Type B pancreatic cell (in vitro differentiated cells): ENCODE measurements around the gene TOMM34. TPM values are rescaled to one million over a fixed set of nuclear protein-coding genes. Genes with fewer than 3 reads are reported as not detected.

Experiments used
- DNase-seq: peaks from one replicate; pipeline ENCODE4 v3.0.0; 2021; ENCODE audit warnings: mixed read lengths; ENCODE audit not compliant: unreplicated experiment; ENCODE audit errors: extremely low spot score
- H3K27ac Mint-ChIP-seq: 2 replicates; pipeline ENCODE4 v1.8.0; 2021; ENCODE audit warnings: mild to moderate bottlenecking, mixed read lengths
- H3K27me3 Mint-ChIP-seq: 2 replicates; pipeline ENCODE4 v1.8.0; 2021; ENCODE audit warnings: mixed read lengths
- H3K36me3 Mint-ChIP-seq: 2 replicates; pipeline ENCODE4 v1.8.0; 2021; ENCODE audit warnings: mixed read lengths
- H3K4me1 Mint-ChIP-seq: one replicate; pipeline ENCODE4 v1.8.0; 2021; ENCODE audit warnings: mixed read lengths; ENCODE audit not compliant: unreplicated experiment
- H3K4me3 Mint-ChIP-seq: 2 replicates; pipeline ENCODE4 v1.8.0; 2021; ENCODE audit warnings: mild to moderate bottlenecking, mixed read lengths
- H3K9me3 Mint-ChIP-seq: 2 replicates; pipeline ENCODE4 v1.8.0; 2021; ENCODE audit warnings: mixed read lengths
- CTCF ChIP-seq: fragments of 200-600 bp; sonication (generic); conservative IDR thresholded peaks from 2 replicates; pipeline ENCODE4 v1.5.0; 2021; ENCODE audit warnings: antibody characterized with exemption, mild to moderate bottlenecking
- total RNA-seq: library from RNA; stranded (reverse); gene quantifications from 2 replicates; pipeline ENCODE4 v1.2.1, GENCODE V29; 2021; ENCODE audit warnings: low replicate concordance

The TOMM34 gene
- total RNA-seq, 1 donor from 2014 or later: 42.8 TPM

- peak overlapping the region; percentile 23 for H3K27ac Mint-ChIP-seq
- no peaks in the 10 kb centered on the region for H3K27me3 Mint-ChIP-seq
- peaks cover 43% of the 10 kb centered on the region for H3K4me1 Mint-ChIP-seq
- H3K4me3 Mint-ChIP-seq: peak overlapping the region; percentile 97
- peaks cover 6% of the 10 kb centered on the region for H3K36me3 Mint-ChIP-seq
- no peak for DNase-seq
- TF ChIP-seq CTCF: no peak
- H3K9me3 Mint-ChIP-seq: no peaks in the 10 kb centered on the region
Measured at GRCh38 chr20:44961870-44962267, 1.7 kb upstream of the TOMM34 start.

- Mint-ChIP-seq H3K36me3 (peaks cover 11% of the 10 kb centered on the region), H3K4me3 (peak overlapping the region; percentile 97), H3K4me1 (peaks cover 38% of the 10 kb centered on the region), H3K27ac (peak overlapping the region; percentile 95), H3K27me3 (no peaks in the 10 kb centered on the region), H3K9me3 (no peaks in the 10 kb centered on the region)
- no peak for DNase-seq
- TF ChIP-seq CTCF: no peak
Measured at GRCh38 chr20:44961011-44961869, 1.0 kb upstream of the TOMM34 start.

GRCh38 chr20:44959638-44960102 lies 527 bp downstream of the TOMM34 start:
- H3K4me1 Mint-ChIP-seq: peaks cover 38% of the 10 kb centered on the region
- no peaks in the 10 kb centered on the region for H3K27me3 Mint-ChIP-seq
- H3K4me3 Mint-ChIP-seq: peak overlapping the region; percentile 97
- H3K9me3 Mint-ChIP-seq: no peaks in the 10 kb centered on the region
- no peak for DNase-seq
- H3K27ac Mint-ChIP-seq: peak overlapping the region; percentile 95
- peaks cover 22% of the 10 kb centered on the region for H3K36me3 Mint-ChIP-seq
- no peak for TF ChIP-seq CTCF

- peaks cover 38% of the 10 kb centered on the region for H3K4me1 Mint-ChIP-seq
- no peaks in the 10 kb centered on the region for H3K9me3 Mint-ChIP-seq
- peaks cover 25% of the 10 kb centered on the region for H3K36me3 Mint-ChIP-seq
- H3K4me3 Mint-ChIP-seq: peak overlapping the region; percentile 97
- no peak for TF ChIP-seq CTCF
- H3K27me3 Mint-ChIP-seq: no peaks in the 10 kb centered on the region
- H3K27ac Mint-ChIP-seq: peak overlapping the region; percentile 95
- DNase-seq: no peak
Measured at GRCh38 chr20:44959082-44959637, 1.0 kb downstream of the TOMM34 start.

- DNase-seq: no peak
- Mint-ChIP-seq H3K4me1 (peaks cover 47% of the 10 kb centered on the region), H3K27me3 (no peaks in the 10 kb centered on the region), H3K27ac (peak overlapping the region; percentile 95), H3K36me3 (peaks cover 34% of the 10 kb centered on the region), H3K9me3 (no peaks in the 10 kb centered on the region), H3K4me3 (peak overlapping the region; percentile 97)
- TF ChIP-seq CTCF: no peak
Measured at GRCh38 chr20:44958276-44958675, 1.9 kb downstream of the TOMM34 start.
